Esophagus squamous epithelium (tissue), 4 donors: ENCODE measurements around the gene AKIP1.

Source experiments
- CTCF ChIP-seq, 6 experiments: fragments of 450-650 bp in 4 of 6; fragments of 200-600 bp in 2 of 6; sonication (generic) in 2 of 6; IDR thresholded peaks; one replicate each; pipeline ENCODE4 v1.5.1; 2016 to 2019; ENCODE audit warnings: antibody characterized with exemption in 6 of 6, mild to moderate bottlenecking in 4 of 6, moderate library complexity in 4 of 6
- POLR2A ChIP-seq, 4 donors: fragments of 450-650 bp; IDR thresholded peaks; one replicate each; pipeline ENCODE4 v1.6.1; 2017; ENCODE audit warnings: antibody characterized with exemption in 4 of 4, mild to moderate bottlenecking in 4 of 4, moderate library complexity in 3 of 4

- TF ChIP-seq CTCF (IDR thresholded peaks at IDR 0.05) (no peak), POLR2A (IDR thresholded peaks at IDR 0.05) (no peak)
Measured at GRCh38 chr11:8937159-8937558, 26.2 kb downstream of the AKIP1 start.
